Measurements from ENCODE around the gene RPL21.

RPL21 gene

GRCh38 chr13:27258637-27259386 lies 7.5 kb downstream of the RPL21 start:
- DNase-seq: no peak

DNA sequence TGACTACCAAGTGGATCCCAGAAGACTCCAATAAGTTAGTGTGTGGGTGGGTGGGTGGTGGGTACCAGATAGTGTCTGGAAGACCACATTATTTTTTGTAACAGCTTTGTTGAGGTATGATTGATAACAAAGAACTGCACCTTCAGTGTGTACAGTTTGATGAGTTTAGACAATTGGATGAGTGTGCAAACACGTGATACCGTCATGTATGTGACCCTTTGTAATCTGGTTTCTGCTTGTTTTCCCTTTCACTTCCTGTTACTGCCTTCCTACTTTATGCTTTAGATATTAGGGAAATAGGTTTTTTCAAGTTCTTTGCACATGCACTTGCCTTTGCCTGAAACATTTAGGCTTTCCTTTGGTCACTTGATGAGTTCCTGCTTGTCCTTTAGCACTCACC lies 8.5 kb downstream of the RPL21 start:
- DNase-seq: peak; percentile 88

- DNase-seq: no peak
These were observed 10.0 kb downstream of the RPL21 start for GRCh38 chr13:27261396-27261795.

- no peak for DNase-seq
These were observed 12.1 kb downstream of the RPL21 start for GRCh38 chr13:27263438-27263837.

DNA sequence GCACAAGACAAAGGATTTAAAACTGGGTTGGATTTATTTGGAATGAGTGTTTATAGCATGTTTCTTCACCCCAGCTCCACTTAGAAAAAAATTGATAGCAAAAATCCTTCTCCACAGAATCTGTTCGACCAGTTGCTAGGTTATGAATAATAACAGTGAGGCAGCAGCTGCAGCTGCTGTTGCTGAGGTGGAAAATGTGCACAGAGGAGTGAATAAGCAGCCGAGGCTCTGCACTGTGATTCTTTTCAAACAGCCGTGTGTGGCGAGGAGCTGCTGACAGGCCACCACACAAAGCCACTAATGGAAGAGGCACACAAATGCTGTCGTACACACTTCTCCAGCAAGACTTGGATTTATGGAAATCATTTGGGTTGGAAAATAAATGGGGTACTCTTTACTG lies 12.8 kb downstream of the RPL21 start:
- no peak for DNase-seq

- DNase-seq: no peak
These were observed 13.3 kb downstream of the RPL21 start for GRCh38 chr13:27264648-27265047.

DNA sequence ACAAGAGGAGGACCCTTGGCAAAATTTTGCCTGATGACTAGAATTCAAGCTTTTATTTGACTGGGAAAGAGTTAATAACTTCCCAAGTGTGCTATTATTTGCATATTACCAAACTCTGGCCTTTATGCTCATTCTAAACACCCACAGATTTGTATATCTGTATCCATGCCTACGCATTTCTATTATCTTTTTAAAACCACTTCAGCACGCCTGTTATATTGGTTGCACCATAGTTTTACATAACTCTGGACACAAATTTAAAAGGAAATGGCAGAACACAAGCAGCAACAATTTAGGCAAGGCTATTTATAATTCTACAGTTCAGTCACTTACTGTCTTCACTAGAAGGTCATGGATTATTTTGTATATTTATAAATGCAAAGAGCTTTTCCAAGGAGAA lies 15.6 kb downstream of the RPL21 start:
- peak; percentile 92 for DNase-seq

GRCh38 chr13:27267596-27267995 lies 16.2 kb downstream of the RPL21 start:
- DNase-seq: peak; percentile 69

GRCh38 chr13:27269114-27269665 lies 17.8 kb downstream of the RPL21 start:
- DNase-seq: no peak

GRCh38 chr13:27270594-27271520 lies 19.5 kb downstream of the RPL21 start, which contains the start of gene RASL11A:
TSS of gene RASL11A (plus strand) at chr13:27270830. CDS start at chr13:27270945, 115 bp downstream.
- peak; percentile 87 for DNase-seq

DNA sequence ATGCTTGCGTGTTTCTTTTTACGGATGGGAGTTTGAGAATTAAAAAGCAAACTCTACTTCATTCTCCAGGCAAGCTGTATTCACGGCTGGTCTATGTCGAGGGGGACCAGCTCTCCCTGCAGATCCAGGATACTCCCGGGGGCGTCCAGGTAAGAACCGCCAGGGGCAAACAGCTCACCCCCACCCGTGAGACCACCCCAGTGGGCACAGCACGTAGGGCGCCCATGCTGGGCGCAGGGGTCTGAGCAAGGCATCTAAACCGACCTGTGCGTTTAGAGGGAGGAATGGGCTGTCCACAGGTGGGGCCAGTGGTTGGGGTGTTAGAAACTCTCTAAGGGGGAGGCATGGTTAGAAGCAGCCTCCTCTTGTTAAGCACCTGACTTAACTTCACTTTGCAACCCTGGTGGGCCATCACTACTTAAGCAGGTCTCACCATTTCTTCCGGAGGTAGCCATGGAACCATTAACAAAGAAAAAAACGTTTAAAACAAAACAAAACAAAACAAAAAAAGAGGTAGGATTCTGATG lies 20.3 kb downstream of the RPL21 start:
- DNase-seq: no peak

DNA sequence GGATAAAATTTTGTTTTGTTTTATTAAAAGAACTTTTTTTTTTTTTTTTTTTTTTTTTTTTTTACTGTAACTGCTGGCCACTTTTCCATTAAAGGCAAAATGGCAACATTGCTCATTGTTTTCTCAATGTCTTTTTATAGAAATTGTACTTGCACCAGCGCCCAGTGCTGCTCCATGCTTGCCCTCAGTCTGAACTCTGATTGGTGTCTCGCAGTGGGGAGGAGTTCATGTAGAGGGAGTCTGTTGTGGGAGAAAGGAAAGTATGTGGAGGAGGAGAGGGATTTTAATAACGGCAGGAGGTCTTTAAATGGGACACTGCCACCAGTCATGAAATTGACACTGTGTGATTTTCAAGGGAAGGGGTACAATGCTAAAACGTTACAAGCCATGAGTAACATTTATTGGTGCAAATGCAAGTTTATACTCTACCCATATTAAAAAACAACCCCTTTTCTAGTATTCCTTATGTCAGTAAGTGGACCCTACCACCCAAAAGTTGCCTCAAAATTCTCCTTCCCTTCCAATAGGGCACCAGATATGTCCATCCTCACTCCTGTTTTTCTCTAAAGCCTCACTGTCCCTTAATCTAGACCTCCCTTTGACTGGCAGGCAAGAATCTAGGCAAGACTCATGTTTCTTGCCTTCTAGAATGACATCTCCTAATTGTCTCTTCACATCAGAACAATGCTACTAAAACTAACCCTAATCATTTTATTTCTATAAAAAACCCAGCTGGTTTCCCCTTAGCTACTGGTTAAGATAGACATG lies 22.5 kb downstream of the RPL21 start:
- DNase-seq: no peak

GRCh38 chr13:27274631-27275030 lies 23.3 kb downstream of the RPL21 start:
- DNase-seq: no peak

GRCh38 chr13:27276188-27276587 lies 24.8 kb downstream of the RPL21 start:
- no peak for DNase-seq

GRCh38 chr13:27279506-27279905 lies 28.1 kb downstream of the RPL21 start:
- no peak for DNase-seq

- no peak for DNase-seq
These were observed 28.8 kb downstream of the RPL21 start for GRCh38 chr13:27280009-27280656.

DNA sequence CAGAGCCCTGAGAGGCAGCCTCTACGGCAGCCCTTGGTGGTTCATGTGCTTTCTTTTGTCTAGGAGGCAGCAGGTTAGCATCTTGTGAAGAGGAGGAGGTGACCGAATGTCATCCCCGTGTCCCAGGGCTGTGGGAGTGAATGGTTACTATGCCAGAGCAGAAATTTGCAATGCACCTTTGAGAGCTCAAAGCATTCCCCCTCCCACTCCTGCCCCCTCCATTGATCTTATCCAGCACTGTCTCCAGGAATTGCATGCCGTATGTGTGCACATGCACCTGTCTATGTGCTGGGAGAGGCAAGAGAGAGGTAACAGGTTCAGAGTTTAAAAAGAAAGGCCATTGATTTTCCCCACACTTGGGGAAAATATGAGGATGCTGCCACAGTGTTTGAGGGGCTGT lies 29.5 kb downstream of the RPL21 start:
- no peak for DNase-seq

- DNase-seq: no peak
These were observed 30.1 kb downstream of the RPL21 start for GRCh38 chr13:27281420-27281819.

GRCh38 chr13:27283906-27284493 lies 32.6 kb downstream of the RPL21 start:
- DNase-seq: peak; percentile 51

DNA sequence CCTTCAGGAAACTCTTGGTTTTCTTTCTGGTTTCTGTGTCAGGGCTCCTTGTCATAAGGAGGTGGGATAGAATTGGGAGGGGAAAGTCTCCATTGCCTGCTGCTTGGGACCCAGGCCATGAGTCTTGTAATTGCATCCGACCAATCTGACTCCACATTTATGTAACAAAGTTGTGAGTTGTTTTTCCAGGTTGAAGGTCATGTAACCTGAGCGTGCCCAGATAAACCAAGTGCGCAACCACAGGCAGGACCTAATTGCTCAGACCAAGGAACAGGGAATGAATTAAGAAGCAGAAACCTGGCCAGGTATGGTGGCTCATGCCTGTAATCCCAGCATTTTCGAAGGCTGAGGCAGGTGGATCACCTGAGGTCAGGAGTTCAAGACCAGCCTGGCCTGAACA lies 37.0 kb downstream of the RPL21 start:
- DNase-seq: no peak

DNA sequence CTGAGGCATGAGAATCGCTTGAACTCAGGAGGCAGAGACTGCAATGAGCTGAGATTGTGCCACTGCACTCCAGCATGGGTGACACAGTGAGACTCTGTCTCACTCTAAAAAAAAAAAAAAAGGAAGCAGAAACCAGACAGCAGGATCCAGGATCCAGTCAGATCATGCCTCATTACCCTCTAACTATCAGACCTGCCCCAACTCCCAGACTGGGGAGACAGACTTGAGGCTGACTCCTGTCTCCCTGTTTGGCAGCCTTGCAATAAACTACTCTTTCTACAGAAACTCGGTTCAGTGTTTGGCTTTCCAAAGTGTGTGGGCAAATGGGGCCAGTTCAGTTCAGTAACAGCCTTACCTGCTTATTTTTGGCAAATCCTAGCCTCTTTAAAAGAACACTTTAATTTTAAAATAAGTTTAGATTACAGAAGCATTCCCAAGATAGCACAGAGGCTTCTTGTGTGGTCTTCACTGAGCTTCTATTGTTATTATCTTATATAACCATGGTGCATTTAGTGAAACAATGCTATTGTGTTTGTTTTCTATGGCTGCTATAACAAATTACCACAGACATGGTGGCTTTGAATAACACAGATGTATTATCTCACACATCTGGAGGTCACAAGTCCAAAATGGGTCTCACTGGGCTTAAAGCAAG lies 37.8 kb downstream of the RPL21 start:
- DNase-seq: peak; percentile 25
